Skeletal muscle satellite cell (primary cell): Measurements from ENCODE around the gene ZPR1.
A peak's percentile ranks its signal among the peaks of the same experiment; 100 is the strongest.
"Not testable (repeated sequence)": the region's sequence is repeated elsewhere in the genome, so short reads cannot be mapped to it uniquely, and the experiment has no call there.

Experiments used
- H3K27me3 ChIP-seq: 2 replicates; pipeline ENCODE4 v1.7.0; 2013; ENCODE audit warnings: low read length; ENCODE audit not compliant: control insufficient read depth, insufficient read depth
- H3K36me3 ChIP-seq: 2 replicates; pipeline ENCODE4 v1.7.0; 2013; ENCODE audit warnings: mild to moderate bottlenecking, control low read depth, low read length; ENCODE audit not compliant: insufficient read depth
- H3K4me1 ChIP-seq: 2 replicates; pipeline ENCODE4 v1.7.0; 2013; ENCODE audit warnings: low read length; ENCODE audit not compliant: control insufficient read depth, insufficient read depth
- H3K4me2 ChIP-seq: 2 replicates; pipeline ENCODE4 v1.7.0; 2013; ENCODE audit warnings: mild to moderate bottlenecking, low read length
- H3K4me3 ChIP-seq: 2 replicates; pipeline ENCODE4 v1.7.0; 2013; ENCODE audit warnings: low read length
- H3K9ac ChIP-seq: 2 replicates; pipeline ENCODE4 v1.7.0; 2013; ENCODE audit warnings: mild to moderate bottlenecking, low read depth, low read length, moderate library complexity
- H3K9me3 ChIP-seq: replicated peaks from 2 replicates; pipeline ENCODE4 v1.7.0; 2013; ENCODE audit warnings: mild to moderate bottlenecking, control low read depth, low read length

Gene ZPR1

DNA sequence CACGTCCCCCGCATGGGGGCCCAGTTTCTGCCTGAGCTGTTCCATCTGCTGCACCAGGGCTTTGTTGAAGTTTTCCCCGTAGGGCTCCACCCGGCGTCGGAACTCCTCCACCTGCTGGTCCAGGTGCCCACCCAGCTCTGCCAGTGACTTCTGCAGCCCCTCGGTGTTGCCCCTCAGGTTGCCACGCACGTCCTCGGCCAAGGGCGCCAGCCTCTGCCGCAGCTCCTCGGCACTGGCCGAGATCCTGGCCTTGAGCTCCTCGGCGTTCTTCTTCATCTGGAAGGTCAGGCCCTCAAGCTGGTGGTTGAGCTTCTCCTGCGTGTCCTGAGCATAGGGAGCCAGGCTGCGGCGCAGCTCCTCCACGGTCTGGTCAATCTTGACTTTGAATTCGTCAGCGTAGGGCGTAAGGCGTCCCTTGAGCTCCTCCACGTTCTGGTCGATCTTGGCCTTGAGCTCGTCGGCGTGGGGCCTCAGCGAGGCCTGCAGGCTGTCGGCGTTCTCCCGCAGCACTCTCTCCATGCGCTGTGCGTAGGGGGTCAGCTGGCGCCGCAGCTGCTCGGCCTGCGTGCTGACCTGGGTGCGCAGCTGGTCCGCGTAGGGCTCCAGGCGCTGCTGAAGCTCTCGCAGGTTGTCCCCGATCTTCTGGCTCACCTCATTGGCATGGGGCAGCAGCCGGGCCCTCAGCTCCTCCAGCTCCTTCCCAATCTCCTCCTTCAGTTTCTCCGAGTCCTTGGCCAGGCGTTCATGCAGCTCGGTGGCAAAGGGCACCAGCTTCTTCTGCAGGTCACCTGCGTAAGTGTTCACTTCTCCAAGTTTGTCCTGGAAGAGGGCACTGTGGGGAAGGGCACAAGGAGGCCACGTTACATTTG, 33.5 kb upstream of the ZPR1 start:
- Histone ChIP-seq H3K4me3 (no peak overlapping the region), H3K4me1 (no peaks in the 10 kb centered on the region), H3K9ac (no peak overlapping the region), H3K36me3 (no peaks in the 10 kb centered on the region), H3K27me3 (no peaks in the 10 kb centered on the region), H3K9me3 (no peaks in the 10 kb centered on the region), H3K4me2 (no peak overlapping the region)

DNA sequence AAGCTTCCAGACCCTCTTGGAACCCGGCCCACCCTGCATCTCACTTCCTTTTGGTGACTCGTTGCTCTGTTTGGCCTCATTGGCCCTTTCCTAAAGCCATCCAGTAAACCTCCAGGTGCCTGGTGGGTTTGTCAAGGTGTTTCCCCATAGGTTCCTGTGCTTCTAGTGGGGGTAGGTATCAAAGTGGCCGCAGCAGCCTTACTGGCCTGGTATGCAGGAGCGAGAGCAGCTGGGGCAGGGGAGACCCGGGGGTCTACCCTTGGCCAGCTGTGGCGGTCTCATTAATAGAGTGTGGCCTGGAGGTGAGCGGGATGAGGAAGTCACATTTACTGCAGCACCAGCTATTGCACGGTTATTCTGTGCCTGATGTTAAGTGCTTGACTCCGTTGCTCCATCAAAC, 31.2 kb upstream of the ZPR1 start:
- no peaks in the 10 kb centered on the region for H3K36me3 ChIP-seq
- no peaks in the 10 kb centered on the region for H3K27me3 ChIP-seq
- H3K9me3 ChIP-seq, result no peaks in the 10 kb centered on the region
- no peaks in the 10 kb centered on the region for H3K4me1 ChIP-seq
- H3K9ac ChIP-seq, result no peak overlapping the region
- no peak overlapping the region for H3K4me2 ChIP-seq
- H3K4me3 ChIP-seq, result no peak overlapping the region

DNA sequence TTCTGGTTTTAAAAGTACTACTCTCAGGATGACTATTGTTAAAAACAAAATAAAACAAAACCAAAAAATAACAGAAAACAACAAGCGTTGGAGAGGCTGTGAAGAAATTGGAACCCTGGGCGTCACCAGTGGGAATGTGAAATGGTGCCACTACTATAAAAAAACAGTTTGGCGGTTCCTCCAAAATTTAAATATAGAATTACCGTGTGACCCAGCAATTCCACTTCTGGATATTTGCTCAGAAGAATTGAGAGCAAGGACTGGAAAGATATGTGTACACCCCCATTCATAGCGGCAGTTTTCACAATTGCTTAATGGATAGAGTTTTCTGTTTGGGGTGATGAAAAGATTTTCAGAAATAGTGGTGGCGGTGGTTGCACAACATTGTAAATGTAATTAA, 26.7 kb upstream of the ZPR1 start:
- H3K4me3 ChIP-seq, result no peak overlapping the region
- H3K36me3 ChIP-seq, result no peaks in the 10 kb centered on the region
- peaks cover 8% of the 10 kb centered on the region for H3K4me1 ChIP-seq
- H3K9me3 ChIP-seq, result no peaks in the 10 kb centered on the region
- H3K9ac ChIP-seq, result no peak overlapping the region
- H3K4me2 ChIP-seq, result no peak overlapping the region
- H3K27me3 ChIP-seq, result no peaks in the 10 kb centered on the region

DNA sequence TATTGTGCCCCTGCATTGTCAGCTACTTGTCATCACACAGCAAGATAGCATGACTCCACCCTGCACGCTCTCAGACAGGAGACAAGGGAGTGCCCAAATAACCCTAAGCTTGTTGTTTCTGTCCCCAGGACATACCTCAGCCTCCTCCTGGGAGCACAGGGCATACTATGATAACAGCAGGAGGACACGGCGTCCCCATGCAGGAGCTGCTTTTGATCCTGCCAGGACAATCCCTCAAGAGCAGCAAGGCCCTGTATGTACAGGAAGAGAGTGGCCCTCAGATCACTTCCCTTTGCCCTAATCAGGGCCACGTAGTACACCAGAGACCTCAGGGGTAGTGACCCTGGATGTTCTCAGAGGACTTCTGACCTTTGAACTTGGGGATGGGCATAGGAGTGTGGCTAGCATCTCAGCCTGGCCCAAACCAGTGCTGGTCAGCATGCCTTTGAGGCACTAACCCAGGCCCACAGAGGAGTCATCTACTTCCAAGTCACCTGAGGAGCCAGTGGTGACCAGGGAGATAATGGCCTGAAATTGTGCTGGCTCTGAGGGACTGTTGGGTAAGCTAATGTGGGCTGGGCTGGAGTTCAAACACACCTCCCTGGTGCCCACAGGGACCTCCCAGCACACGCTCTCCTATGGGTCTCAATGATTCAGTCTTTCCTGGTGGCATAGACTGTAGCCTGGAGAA, 26.1 kb upstream of the ZPR1 start:
- no peak overlapping the region for H3K4me3 ChIP-seq
- peaks cover 12% of the 10 kb centered on the region for H3K4me1 ChIP-seq
- H3K9ac ChIP-seq, result no peak overlapping the region
- H3K9me3 ChIP-seq, result no peaks in the 10 kb centered on the region
- no peaks in the 10 kb centered on the region for H3K27me3 ChIP-seq
- H3K36me3 ChIP-seq, result no peaks in the 10 kb centered on the region
- no peak overlapping the region for H3K4me2 ChIP-seq

DNA sequence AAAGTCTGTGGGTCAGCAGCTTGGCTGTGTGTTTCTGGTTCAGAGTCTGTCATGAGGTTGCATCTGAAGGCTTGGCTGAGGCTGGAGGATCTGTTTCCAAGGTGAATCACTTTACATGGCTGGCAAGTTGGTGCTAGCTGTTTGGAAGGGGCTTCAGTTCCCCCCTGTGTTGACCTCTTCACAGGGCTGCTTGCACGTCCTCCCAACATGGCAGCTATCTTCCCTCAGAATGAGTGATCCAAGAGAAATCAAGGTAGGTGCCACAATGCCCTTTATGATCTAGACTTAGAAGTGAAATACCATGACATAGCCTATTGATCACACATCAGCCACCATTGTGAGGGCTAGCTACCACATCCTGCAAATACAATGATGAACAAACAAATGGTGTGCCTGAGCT, 25.3 kb upstream of the ZPR1 start:
- H3K27me3 ChIP-seq, result no peaks in the 10 kb centered on the region
- H3K9me3 ChIP-seq, result no peaks in the 10 kb centered on the region
- H3K9ac ChIP-seq, result no peak overlapping the region
- no peak overlapping the region for H3K4me3 ChIP-seq
- H3K4me2 ChIP-seq, result no peak overlapping the region
- peaks cover 20% of the 10 kb centered on the region for H3K4me1 ChIP-seq
- H3K36me3 ChIP-seq, result no peaks in the 10 kb centered on the region

DNA sequence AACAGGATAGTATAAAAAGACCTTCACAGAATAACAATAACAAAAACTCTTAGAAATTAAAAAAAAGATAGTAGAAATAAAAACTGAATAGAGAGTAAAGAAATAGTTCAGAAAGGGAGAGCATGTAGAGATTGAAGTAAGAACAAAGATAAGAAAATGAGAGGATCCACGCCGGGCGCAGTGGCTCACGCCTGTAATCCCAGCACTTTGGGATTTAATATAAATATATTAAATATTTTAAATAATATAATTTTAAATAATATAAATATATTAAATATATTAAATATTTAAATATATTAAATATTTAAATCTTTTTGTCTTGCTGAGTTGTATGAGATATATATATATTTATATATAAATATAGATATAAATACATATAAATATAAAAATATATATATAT, 24.3 kb upstream of the ZPR1 start:
- Histone ChIP-seq H3K4me3 (no peak overlapping the region), H3K36me3 (no peaks in the 10 kb centered on the region), H3K9ac (no peak overlapping the region), H3K9me3 (no peaks in the 10 kb centered on the region), H3K27me3 (no peaks in the 10 kb centered on the region), H3K4me1 (peaks cover 26% of the 10 kb centered on the region), H3K4me2 (no peak overlapping the region)

DNA sequence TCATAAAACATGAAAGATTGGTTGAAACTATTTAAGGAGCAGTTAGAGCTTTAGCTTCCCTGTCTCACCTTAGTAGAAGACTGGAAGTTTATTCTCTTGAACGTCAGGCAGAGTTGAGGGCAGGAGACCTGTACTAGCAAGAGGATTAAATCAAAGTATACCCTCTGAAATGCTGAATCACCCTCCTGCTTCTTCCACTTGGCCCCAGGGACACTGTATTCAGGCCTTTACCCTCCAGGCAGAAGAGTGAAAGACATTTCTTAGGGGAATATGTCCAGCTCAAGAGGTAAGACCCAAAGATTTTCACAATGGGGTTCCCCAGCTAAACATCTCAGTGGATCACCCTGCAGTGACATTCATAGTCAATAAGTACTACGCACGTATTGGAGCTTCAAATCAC, 23.4 kb upstream of the ZPR1 start:
- Histone ChIP-seq H3K27me3 (no peaks in the 10 kb centered on the region), H3K9ac (no peak overlapping the region), H3K4me1 (peaks cover 26% of the 10 kb centered on the region), H3K4me3 (no peak overlapping the region), H3K36me3 (no peaks in the 10 kb centered on the region), H3K9me3 (no peaks in the 10 kb centered on the region), H3K4me2 (no peak overlapping the region)

DNA sequence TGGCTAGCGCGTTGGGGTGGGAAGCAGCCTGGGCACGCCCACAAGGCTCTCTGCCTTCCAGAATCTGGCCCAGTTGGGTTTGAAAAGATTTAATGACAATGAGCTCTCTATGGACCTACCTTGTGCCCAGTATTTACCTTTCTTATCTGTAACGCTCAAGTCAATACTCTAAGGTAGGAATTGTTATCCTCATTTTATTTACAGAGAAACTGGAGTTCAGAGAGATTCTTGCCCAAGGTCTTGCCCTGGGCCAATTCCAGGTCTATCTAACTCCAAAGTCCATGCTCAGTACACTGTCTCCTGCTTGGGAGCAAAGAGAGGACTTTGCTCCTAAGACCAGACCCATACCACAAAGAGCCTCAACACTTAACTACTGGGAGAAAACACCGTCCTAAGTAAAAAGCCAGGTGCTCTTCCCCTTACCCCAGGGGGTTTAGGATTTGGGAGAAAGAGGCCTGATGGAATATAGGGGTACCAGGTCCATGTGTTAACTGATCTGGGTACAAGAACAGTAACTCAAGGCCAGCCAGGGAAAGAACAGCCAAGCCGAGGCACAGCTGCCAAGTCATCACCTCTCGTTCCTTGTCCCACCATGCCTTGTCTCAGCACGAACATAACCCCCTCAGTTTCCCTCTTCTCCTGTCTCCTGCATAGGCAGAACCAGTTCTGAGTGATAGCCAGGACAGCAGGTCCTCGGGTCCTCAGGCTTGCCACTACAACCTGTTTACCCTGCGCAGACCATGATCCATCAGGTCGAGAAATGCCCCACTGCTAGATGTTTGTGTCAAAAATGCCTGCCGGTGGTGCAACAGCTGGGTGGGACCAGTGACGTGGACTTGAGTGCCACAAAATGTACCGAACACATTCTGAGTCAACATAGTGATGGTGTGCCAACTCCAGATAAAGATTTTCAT, 20.7 kb upstream of the ZPR1 start:
- Histone ChIP-seq H3K9ac (peak overlapping the region; percentile 80), H3K27me3 (no peaks in the 10 kb centered on the region), H3K36me3 (no peaks in the 10 kb centered on the region), H3K9me3 (no peaks in the 10 kb centered on the region), H3K4me3 (peak overlapping the region; percentile 49), H3K4me2 (peak overlapping the region; percentile 68), H3K4me1 (peaks cover 26% of the 10 kb centered on the region)

DNA sequence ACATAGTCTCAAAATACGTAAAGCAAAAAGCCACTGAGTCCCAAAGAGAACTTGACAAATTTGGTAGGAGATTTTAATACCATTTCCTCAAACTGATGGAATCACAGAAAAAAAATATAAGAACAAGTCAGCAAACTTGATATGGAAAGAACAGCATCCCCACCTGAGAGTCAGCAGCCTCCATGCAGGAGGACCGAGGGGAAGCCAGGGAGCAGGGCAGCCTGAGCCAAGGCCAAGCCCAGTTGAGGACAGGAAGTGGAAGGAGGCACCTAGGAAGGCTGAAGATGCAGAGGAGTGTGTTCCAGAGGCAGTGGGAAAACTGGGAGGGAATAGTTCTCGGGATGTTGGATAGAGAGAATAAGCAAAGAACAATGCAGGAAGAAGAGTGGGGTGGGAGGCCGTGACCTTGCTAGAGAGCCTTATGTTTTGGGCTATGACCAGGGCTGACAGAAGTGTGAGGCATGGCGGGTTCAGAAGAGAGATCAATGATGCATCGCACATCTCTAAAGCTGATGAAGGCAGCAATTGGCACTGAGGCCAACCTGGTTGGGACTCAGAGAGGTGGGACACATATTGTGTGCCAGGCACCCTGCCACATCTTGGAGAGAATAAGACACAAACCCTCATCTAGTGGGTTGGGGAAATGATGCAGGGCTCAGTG, 19.9 kb upstream of the ZPR1 start:
- no peak overlapping the region for H3K4me2 ChIP-seq
- no peaks in the 10 kb centered on the region for H3K9me3 ChIP-seq
- H3K4me1 ChIP-seq, result peaks cover 26% of the 10 kb centered on the region
- no peaks in the 10 kb centered on the region for H3K27me3 ChIP-seq
- H3K9ac ChIP-seq, result peak overlapping the region; percentile 80
- H3K36me3 ChIP-seq, result no peaks in the 10 kb centered on the region
- H3K4me3 ChIP-seq, result no peak overlapping the region

DNA sequence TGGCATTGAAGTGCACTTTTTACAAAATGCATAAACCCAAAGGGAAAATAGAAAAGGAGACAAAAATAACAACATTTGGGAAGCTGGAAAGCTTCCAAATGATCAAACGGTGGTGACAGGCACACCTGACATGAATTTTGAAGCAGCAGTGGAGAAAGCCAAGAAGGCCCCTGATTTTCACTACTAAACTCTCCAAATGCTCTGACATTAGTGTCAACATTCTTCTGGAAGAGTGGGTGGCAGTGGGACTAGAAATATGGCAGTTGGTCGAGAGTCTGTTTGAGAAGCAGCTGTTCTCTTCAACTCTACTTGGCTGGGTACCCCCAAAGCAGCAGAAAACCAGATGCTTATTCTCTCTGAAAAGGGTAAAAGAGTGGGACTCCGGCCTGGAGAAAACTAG, 16.2 kb upstream of the ZPR1 start:
- Histone ChIP-seq H3K9me3 (no peaks in the 10 kb centered on the region), H3K9ac (no peak overlapping the region), H3K4me2 (no peak overlapping the region), H3K36me3 (no peaks in the 10 kb centered on the region), H3K4me1 (peaks cover 14% of the 10 kb centered on the region), H3K4me3 (no peak overlapping the region), H3K27me3 (peaks cover 3% of the 10 kb centered on the region)

DNA sequence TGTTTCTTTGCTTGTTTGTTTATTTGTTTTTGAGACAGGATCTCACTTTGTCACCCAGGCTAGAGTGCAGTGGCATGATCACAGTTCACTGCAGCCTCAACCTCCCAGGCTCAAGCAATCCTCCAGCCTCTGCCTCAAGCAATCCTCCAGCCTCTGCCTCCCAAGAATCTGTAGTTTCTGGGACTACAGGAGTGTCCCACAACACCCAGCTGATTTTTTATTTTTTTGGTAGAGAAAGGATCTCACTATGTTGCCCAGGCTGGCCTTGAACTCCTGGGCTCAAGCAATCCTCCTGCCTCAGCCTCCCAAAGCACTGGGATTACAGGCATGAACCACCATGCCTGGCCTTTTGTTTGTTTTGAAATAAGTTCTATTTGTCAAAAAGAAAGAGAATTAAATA, 13.8 kb upstream of the ZPR1 start:
- H3K4me1 ChIP-seq, H3K9me3 ChIP-seq, H3K36me3 ChIP-seq, H3K9ac ChIP-seq, H3K27me3 ChIP-seq, H3K4me2 ChIP-seq, H3K4me3 ChIP-seq: not testable (repeated sequence)
